PC-3 (cell line): ENCODE results near the gene CDH4. TPM values are rescaled to one million over a fixed set of nuclear protein-coding genes. Genes with fewer than 3 reads are reported as not detected.

Source experiments
- ATAC-seq: fragments of 200-7000 bp; cut with Tn5 transposase; 2 replicates; pipeline ENCODE4 v1.9.1; 2020; ENCODE audit warnings: mild to moderate bottlenecking, moderate library complexity
- BruUV-seq: library from RNA; stranded (reverse); fragments of 400-500 nt; replicated peaks from 2 replicates; lab custom pipeline; 2021; lab: Mats Ljungman, UMichigan
- CTCF ChIA-PET: fragments of 300-600 bp; sonication (Branson Sonifier 250); formaldehyde crosslinking; loops from one replicate; lab custom pipeline; 2022; ENCODE audit warnings: antibody characterized with exemption; lab: Charles Lee
- POLR2A ChIA-PET: fragments of 300-600 bp; sonication (Branson Sonifier 250); formaldehyde crosslinking; loops from one replicate; lab custom pipeline; 2022; ENCODE audit warnings: antibody characterized with exemption; ENCODE audit not compliant: unreplicated experiment; lab: Charles Lee
- DNase-seq: peaks from one replicate; pipeline ENCODE4 v3.0.0-alpha.2; 2015
- H2AFZ ChIP-seq: fragments of 300-600 bp; sonication (generic); 2 replicates; pipeline ENCODE4 v1.6.0; 2016; ENCODE audit warnings: antibody characterized with exemption, low read length
- H3F3A ChIP-seq: fragments of 300-600 bp; sonication (generic); one replicate; pipeline ENCODE4 v1.6.0; 2017; ENCODE audit warnings: antibody characterized with exemption, low read length, control low read depth, mild to moderate bottlenecking; ENCODE audit not compliant: unreplicated experiment
- H3K27ac ChIP-seq: fragments of 300-600 bp; sonication (generic); 2 replicates; pipeline ENCODE4 v1.5.1; 2016; ENCODE audit warnings: mild to moderate bottlenecking, low read length
- H3K27me3 ChIP-seq: fragments of 300-600 bp; sonication (generic); 2 replicates; pipeline ENCODE4 v1.6.1; 2016; ENCODE audit warnings: low read length, mixed read lengths
- H3K36me3 ChIP-seq: fragments of 300-600 bp; sonication (generic); 2 replicates; pipeline ENCODE4 v1.6.1; 2016; ENCODE audit warnings: low read depth, mixed run types, low read length, mixed read lengths
- H3K4me1 ChIP-seq: fragments of 300-600 bp; sonication (generic); 2 replicates; pipeline ENCODE4 v1.5.1; 2016; ENCODE audit warnings: low read length; ENCODE audit not compliant: insufficient read depth
- H3K4me2 ChIP-seq: fragments of 300-600 bp; sonication (generic); 2 replicates; pipeline ENCODE4 v1.6.0; 2016; ENCODE audit warnings: low read length
- H3K4me3 ChIP-seq: fragments of 300-600 bp; sonication (generic); 2 replicates; pipeline ENCODE4 v1.5.1; 2016; ENCODE audit warnings: mild to moderate bottlenecking, low read length, mixed read lengths
- H3K79me2 ChIP-seq: fragments of 300-600 bp; sonication (generic); 2 replicates; pipeline ENCODE4 v1.6.1; 2017; ENCODE audit warnings: low read length, mixed read lengths
- H3K9ac ChIP-seq: fragments of 300-600 bp; sonication (generic); 2 replicates; pipeline ENCODE4 v1.6.0; 2016; ENCODE audit warnings: mild to moderate bottlenecking, low read length
- H3K9me2 ChIP-seq: fragments of 300-600 bp; sonication (generic); replicated peaks from 2 replicates; pipeline ENCODE4 v1.6.1; 2016; ENCODE audit warnings: mixed run types, low read length, mixed read lengths
- H3K9me3 ChIP-seq: fragments of 300-600 bp; sonication (generic); 2 replicates; pipeline ENCODE4 v1.6.1; 2016; ENCODE audit warnings: low read length, mixed read lengths
- H4K20me1 ChIP-seq: fragments of 300-600 bp; sonication (generic); 2 replicates; pipeline ENCODE4 v1.6.1; 2016; ENCODE audit warnings: low read length, mixed read lengths
- CTCF ChIP-seq: fragments of 300-600 bp; sonication (generic); conservative IDR thresholded peaks from 2 replicates; pipeline ENCODE4 v1.5.1; 2017; ENCODE audit warnings: antibody characterized with exemption, low read depth, mild to moderate bottlenecking, low read length
- EZH2 ChIP-seq: fragments of 300-600 bp; sonication (generic); IDR thresholded peaks from one replicate; pipeline ENCODE4 v1.6.1; 2017; ENCODE audit warnings: antibody characterized with exemption, mild to moderate bottlenecking, low read length; ENCODE audit not compliant: unreplicated experiment
- EZH2phosphoT487 ChIP-seq: fragments of 300-600 bp; sonication (generic); IDR thresholded peaks from 2 replicates; pipeline ENCODE4 v1.6.1; 2018; ENCODE audit warnings: mild to moderate bottlenecking, antibody characterized with exemption, low read length, borderline replicate concordance
- intact Hi-C: fragments of 100-400 bp; cut with micrococcal nuclease; formaldehyde crosslinking; loops from 2 replicates; pipeline ENCODE4 v1.9.0; 2023
- total RNA-seq: library from RNA; depleted of rRNA; stranded (reverse); fragments of >200 nt; gene quantifications from 2 replicates; pipeline ENCODE4 v1.2.3, GENCODE V29; 2014

Gene CDH4
- total RNA-seq, 1 experiment from 2014 or later: not detected

- Histone ChIP-seq H2AFZ (no peak overlapping the region), H3K9ac (no peak overlapping the region), H3F3A (no peaks in the 10 kb centered on the region), H4K20me1 (no peaks in the 10 kb centered on the region), H3K36me3 (no peaks in the 10 kb centered on the region), H3K4me1 (no peaks in the 10 kb centered on the region), H3K27ac (no peak overlapping the region), H3K79me2 (no peaks in the 10 kb centered on the region), H3K4me3 (no peak overlapping the region), H3K27me3 (peaks cover 70% of the 10 kb centered on the region), H3K4me2 (no peak overlapping the region), H3K9me3 (no peaks in the 10 kb centered on the region), H3K9me2 (no peaks in the 10 kb centered on the region)
- BruUV-seq: no TSS peak
- CTCF ChIA-PET: no interaction called here
- TF ChIP-seq CTCF: no peak
- TF ChIP-seq EZH2phosphoT487: no peak
- TF ChIP-seq EZH2: no peak
- DNase-seq: no peak
- POLR2A ChIA-PET: no interaction called here
- intact Hi-C loops: no loop called here
- ATAC-seq: no peak
Measured at GRCh38 chr20:61544910-61545889, 293.1 kb downstream of the CDH4 start.

DNA sequence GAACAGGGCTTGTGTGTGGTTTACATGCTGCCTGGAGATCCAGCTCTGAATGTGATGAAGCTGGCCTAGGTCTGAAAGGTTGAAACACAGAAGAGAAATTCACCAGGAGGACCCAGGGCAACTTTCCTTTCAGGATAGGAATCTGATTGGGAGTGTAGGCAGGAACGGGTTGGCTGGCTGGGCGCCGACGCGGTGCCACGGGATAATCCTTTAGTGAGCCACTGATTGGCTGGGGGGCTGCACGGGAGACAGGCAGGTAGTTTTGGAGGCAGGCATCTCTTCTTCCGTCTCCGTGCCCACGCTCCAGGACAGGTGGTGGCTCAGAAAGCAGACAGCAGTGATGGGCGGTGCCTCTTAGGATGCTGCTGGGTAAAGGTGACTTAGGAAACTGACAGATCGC lies 294.6 kb downstream of the CDH4 start:
- 0 out of 2 replicates have a peak, but pooled peaks cover 3% of the 10 kb centered on the region for H3K9me3 ChIP-seq
- no peaks in the 10 kb centered on the region for H3K36me3 ChIP-seq
- H3K4me3 ChIP-seq: no peak overlapping the region
- H4K20me1 ChIP-seq: no peaks in the 10 kb centered on the region
- no peak for DNase-seq
- H3K4me2 ChIP-seq: no peak overlapping the region
- ChIA-PET CTCF (no interaction called here), POLR2A (no interaction called here)
- H3K4me1 ChIP-seq: no peaks in the 10 kb centered on the region
- no peak overlapping the region for H3K9ac ChIP-seq
- no peaks in the 10 kb centered on the region for H3K9me2 ChIP-seq
- TF ChIP-seq EZH2phosphoT487 (no peak), CTCF (no peak), EZH2 (no peak)
- H3K79me2 ChIP-seq: no peaks in the 10 kb centered on the region
- no peak overlapping the region for H2AFZ ChIP-seq
- peaks cover 57% of the 10 kb centered on the region for H3K27me3 ChIP-seq
- no peak for ATAC-seq
- H3K27ac ChIP-seq: no peak overlapping the region
- intact Hi-C loops: no loop called here
- BruUV-seq: no TSS peak
- H3F3A ChIP-seq: no peaks in the 10 kb centered on the region

- Histone ChIP-seq H4K20me1 (no peaks in the 10 kb centered on the region), H3K4me1 (no peaks in the 10 kb centered on the region), H3K36me3 (no peaks in the 10 kb centered on the region), H3K9ac (no peak overlapping the region), H3K4me2 (no peak overlapping the region), H3K9me3 (0 out of 2 replicates have a peak, but pooled peaks cover 6% of the 10 kb centered on the region), H3K27ac (no peak overlapping the region), H3K4me3 (no peak overlapping the region), H3K9me2 (no peaks in the 10 kb centered on the region), H3K27me3 (peaks cover 44% of the 10 kb centered on the region), H3F3A (no peaks in the 10 kb centered on the region), H2AFZ (no peak overlapping the region), H3K79me2 (no peaks in the 10 kb centered on the region)
- no peak for TF ChIP-seq CTCF
- TF ChIP-seq EZH2phosphoT487: no peak
- no peak for TF ChIP-seq EZH2
- no peak for ATAC-seq
- ChIA-PET CTCF (no interaction called here), POLR2A (no interaction called here)
- intact Hi-C loops: no loop called here
- BruUV-seq: no TSS peak
- no peak for DNase-seq
Measured at GRCh38 chr20:61548069-61548468, 296.0 kb downstream of the CDH4 start.
